A549 (cell line): ENCODE data around the gene ZNF398.

Source experiments
- CTCF ChIP-seq: fragments of >200 bp; sonication (Bioruptor Twin); formaldehyde crosslinking; IDR thresholded peaks from 3 replicates; pipeline ENCODE4 v1.5.1; 2016
- ESRRA ChIP-seq: fragments of 150-350 bp; IDR thresholded peaks from 2 replicates; pipeline ENCODE4 v1.6.1; 2014; ENCODE audit warnings: mild to moderate bottlenecking, low read length, borderline replicate concordance
- RFX5 ChIP-seq: fragments of 450-650 bp; IDR thresholded peaks from 2 replicates; pipeline ENCODE4 v1.7.1; 2014; ENCODE audit warnings: antibody characterized with exemption, mild to moderate bottlenecking, moderate library complexity
- USF2 ChIP-seq: fragments of 450-650 bp; IDR thresholded peaks from 2 replicates; pipeline ENCODE4 v1.6.1; 2014; ENCODE audit warnings: antibody characterized with exemption
- ZC3H11A ChIP-seq: fragments of 450-650 bp; IDR thresholded peaks from 2 replicates; pipeline ENCODE4 v1.6.1; 2014; ENCODE audit warnings: antibody characterized with exemption, mild to moderate bottlenecking

GRCh38 chr7:149147072-149147751, at the start of gene ZNF398:
- TF ChIP-seq ESRRA: no peak
- no peak for TF ChIP-seq ZC3H11A
- no peak for TF ChIP-seq USF2
- TF ChIP-seq RFX5: no peak
- peak; percentile 93 for TF ChIP-seq CTCF
